Epidermal melanocyte (primary cell): ENCODE data around the gene SLC16A5.

ENCODE experiments used
- DNase-seq: peaks from one replicate; pipeline ENCODE4 v3.0.0; 2011; ENCODE audit warnings: low spot score; ENCODE audit not compliant: insufficient read length

SLC16A5 gene

GRCh38 chr17:75084039-75084660 lies 3.6 kb upstream of the SLC16A5 start:
- DNase-seq: peak; percentile 9

DNA sequence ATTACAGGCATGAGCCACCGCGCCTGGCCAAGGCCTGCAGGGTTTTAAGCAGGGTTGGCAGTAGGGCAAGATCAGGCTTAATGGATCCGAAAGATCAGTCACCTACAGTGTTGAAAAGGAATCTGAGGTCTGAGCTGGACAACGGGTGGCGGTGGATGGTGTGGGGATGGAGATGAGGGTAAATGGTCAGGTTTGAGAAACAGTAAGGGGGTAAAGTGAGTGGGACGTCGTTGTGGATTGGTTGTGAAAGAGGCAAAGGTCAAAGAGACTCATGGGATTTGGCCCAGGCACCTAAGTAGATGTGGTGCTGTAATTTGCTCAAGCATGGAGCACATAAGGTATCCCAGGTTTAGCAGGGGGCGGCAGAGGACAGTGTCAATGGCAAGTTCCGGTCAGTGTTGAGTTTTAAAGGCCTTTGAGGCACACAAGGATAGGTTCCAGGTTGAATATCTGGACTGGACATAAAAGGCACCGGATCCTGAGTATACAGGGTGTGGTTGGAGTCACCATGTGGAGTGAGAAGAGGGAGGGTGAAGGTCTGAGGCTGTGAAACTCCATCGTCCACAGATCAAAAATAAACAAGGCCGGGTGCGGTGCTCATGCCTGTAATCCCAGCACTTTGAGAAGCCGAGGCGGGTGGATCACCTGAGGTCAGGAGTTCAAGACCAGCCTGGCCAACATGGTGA lies 1.1 kb upstream of the SLC16A5 start:
- no peak for DNase-seq

- no peak for DNase-seq
These were observed 584 bp upstream of the SLC16A5 start for GRCh38 chr17:75087182-75087557.

DNA sequence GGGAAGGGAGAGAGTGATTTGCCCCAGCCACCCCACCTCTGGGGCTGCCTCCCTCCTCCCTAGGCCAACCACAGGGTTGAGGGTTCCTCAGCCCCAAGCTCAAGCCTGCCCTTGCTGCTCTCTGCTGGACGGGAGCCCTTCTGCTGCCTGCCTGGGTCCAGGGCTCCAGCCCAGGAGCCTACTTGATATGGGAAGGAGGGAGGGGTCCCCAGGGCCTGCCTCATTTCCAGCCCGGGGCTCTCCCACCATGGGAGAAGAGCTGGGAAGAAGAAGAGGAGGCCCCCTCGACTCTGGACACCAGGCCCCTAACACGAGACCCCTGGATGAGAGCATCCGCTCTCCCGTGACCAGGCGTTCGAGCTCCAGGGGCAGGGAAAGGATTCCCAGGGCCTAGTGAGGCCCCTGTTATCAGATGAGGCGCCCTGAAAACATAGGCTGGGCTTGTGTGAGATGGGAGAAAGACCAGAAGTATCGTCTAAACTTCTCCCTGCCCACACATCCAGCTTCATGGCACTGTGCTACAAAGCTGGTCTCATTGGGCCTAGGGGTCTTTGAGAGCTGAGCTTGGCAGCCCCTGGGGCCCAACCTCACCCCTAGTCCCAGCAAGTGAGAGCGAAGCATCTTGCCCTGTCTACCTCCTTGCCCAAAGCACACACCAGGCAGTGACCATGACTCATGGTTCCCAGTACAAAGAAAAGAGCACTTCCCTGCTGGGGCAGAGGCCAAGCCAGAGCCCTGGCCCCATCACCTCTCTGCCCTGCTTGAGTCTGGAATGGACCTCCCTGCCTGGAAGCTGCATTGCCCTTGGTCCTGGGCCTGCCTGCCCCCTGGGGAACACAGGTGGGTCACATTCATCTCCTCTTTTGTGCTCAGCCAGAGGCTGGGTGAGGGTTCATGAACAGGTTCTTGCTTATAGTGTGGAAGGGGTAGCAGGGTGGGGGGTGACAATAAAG lies 987 bp downstream of the SLC16A5 start:
- no peak for DNase-seq

DNA sequence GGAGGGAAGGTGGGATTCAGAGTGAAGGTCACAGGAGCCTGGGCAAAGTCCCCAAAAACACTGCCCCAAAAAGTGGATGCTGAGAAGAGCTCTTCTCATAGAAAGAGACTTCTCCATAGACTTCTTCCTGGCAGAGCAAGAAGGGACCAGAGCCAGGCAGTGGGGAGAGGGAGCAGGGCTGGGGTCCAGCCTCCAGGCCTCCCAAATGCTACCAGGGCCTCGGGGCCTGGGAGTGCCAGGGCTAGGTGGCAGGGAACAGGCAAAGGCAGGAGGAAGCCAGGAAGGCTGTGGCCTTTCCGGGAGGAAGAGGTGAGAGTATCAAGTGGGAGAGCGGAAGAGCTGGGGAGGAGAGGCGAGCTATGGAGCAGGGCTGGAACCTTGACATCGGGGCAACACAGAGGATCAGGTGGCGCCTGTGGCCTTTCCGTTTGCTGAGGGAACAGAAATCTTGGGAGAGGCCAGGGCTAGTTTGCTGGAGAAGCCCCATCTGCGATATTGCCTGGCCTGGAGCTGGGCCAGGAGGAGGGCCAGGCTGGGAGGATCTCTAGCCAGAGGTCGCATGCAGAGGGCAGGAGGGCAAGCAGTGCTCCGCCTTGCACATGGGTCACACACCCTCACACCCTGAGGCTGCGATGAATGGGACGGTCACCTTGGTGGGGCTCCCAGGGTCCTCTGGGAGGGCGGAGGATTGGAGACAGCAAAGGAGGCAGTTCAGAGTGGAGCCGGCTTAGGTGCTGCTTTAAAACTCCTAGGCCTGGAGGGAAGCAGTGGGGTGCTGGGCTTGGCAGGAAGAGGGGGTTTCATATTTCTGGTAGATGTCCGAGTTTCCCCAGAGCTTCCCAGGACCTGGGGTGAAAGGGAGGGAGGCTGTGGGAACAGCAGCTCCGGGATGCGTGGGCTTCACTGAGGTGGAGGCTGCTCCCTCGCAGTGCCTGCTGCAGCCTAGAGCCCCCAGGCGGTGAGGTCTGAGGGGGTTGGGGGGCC lies 3.4 kb downstream of the SLC16A5 start:
- no peak for DNase-seq

DNA sequence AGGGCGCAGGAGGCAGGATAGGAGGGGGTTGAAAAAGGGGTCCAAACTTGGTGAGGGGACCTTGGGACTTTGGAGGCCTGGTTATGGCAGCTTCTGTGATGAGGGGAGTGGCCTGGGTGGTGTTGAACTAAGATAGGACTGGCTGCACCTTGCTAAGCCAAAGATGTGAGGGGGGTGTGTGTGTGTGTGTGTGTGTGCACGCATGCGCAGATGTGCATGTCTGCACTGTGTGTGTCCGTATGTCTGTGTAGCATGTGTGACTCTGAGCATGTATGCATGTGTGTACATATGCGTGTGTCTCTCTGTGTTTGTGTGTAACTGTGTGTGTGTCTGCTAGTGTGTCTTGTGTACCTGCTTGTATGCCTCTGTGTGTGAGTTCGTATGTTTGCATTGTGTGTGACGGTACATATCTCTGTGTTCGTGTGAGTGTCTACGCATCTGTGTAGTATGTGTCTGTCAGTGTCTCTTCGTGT lies 4.1 kb downstream of the SLC16A5 start:
- DNase-seq: no peak

GRCh38 chr17:75093548-75094158 lies 5.9 kb downstream of the SLC16A5 start:
- no peak for DNase-seq

DNA sequence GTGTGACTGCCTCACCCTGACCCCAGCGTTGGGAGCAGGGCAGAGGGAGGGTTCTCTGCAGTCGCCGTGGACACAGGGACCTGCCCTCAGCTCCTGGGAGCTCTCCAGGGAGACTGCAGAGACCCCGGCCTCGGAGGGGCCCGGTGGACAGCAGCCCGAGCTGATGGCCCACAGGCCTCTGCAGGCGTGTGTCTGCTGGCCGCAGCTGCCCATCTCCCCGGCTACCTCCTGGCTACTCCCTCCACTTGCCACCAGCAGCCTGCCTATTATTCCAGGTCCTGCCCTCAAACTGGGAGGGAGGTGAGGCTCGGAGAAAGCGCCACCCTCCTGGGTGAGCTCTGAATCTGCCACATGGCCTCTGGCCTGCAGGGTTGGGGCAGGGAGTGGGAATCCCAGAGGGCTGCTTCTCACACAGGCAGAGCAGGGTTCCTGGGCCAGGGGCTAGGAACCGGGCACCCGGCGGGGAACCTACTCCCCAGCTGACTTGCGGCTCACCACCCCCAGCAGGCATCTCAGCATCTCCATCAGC lies 7.2 kb downstream of the SLC16A5 start:
- no peak for DNase-seq

- no peak for DNase-seq
These were observed 8.4 kb downstream of the SLC16A5 start for GRCh38 chr17:75096082-75096625.

DNA sequence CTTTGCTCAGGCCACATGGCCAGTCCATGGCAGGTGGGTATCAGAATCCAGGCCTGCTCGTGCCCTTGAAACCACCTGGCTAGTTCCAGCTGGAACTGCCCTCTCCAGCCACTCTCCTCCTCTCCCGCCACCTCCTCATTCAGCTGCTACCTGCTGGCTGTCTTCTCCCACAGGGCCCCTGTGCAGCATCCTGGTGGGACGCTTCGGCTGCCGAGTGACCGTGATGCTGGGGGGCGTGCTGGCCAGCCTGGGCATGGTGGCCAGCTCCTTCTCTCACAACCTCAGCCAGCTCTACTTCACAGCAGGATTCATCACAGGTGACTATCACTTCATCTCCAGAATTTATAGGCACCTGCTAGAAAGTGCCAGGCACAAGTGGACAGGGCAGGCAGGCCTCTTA lies 10.1 kb downstream of the SLC16A5 start:
- no peak for DNase-seq

DNA sequence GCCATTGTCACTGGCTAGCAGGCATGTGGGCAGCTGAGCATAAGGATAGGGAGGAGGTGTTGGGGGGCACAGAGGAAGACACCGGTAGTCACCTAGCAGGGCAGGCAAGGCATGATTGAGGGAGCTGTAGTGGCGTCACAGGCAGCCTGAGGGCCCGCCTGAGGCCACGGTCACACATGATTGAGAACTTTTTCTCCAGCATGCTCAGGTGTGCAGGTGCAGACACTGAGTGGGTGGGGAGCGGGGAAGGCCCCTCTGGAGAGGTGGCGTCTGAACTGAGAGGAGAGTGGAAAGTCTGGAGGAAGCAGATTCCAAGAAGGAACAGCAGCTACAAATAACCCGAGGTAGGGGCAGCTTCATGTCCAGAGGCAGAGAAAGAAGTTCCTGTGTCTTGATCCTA lies 11.1 kb downstream of the SLC16A5 start:
- DNase-seq: no peak

DNA sequence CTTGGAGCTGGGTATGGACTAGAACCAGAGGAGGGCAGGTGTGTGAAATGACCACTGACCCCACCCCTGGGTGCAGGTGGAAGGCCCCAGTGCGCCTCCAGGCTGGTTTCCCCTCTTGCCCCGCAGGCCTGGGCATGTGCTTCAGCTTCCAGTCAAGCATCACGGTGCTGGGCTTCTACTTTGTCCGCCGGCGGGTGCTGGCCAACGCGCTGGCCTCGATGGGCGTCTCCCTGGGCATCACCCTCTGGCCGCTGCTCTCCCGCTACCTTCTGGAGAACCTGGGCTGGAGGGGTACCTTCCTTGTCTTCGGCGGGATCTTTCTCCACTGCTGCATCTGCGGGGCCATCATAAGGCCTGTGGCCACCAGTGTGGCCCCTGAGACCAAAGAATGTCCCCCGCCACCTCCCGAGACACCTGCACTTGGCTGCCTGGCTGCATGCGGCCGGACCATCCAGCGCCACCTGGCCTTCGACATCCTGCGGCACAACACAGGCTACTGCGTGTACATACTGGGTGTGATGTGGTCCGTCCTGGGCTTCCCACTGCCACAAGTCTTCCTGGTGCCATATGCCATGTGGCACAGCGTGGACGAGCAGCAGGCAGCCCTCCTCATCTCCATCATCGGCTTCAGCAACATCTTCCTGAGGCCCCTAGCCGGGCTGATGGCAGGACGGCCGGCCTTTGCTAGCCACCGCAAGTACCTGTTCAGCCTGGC lies 12.3 kb downstream of the SLC16A5 start:
- DNase-seq: no peak

GRCh38 chr17:75102385-75102821 lies 14.6 kb downstream of the SLC16A5 start:
- DNase-seq: no peak

GRCh38 chr17:75103601-75104554 lies 16.1 kb downstream of the SLC16A5 start:
- no peak for DNase-seq

DNA sequence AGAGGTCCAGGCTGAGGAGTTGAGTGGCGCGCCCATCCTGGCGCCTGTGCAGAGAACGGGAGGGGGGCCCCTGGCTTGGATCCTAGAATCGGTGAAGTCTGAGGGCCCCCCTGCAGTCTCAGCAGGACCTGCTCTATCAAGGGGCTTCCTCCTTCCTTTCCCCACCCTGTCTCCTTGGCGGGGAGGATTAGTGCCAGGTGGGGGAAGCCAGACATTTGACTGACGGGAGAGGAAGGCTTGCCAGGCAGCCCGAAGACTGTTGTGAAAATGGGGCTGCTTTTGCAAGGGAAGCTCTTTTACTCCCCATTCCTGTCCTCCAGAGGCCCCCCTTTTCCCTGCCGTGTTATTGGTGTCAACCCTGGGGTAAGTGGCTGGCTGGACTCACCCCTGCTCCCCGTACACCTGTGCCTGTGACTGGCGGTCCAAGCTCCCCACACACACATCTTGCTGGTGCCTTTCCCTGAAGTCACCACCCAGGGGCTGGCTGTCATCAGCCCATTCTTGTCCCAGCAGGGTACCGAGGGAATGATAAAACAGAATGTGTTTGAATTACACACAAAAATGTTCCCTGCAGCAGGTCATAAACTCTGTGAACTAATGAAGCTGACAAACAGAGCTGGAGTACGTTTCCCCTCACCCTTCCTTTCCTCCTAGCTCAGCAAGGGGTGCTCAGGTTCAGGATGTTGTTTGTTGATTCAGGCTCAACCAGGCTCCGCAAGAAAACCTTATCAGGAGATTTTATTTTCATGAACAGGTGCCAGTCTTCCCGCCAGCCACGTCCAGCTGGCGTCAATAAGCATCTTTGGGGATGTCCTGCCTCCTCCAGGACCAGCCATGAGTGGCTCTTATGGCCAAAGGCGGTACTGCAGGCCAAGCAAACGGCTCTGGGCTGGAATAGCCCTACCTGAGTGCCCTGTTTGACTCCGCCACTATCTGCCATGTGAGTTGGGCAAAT lies 17.6 kb downstream of the SLC16A5 start:
- DNase-seq: no peak

GRCh38 chr17:75108193-75108592 lies 20.4 kb downstream of the SLC16A5 start:
- DNase-seq: no peak

GRCh38 chr17:75109046-75109406 lies 21.3 kb downstream of the SLC16A5 start:
- no peak for DNase-seq
